Astrocyte (in vitro differentiated cells and primary cell): ENCODE data around the gene HLA-B. TPM values are rescaled to one million over a fixed set of nuclear protein-coding genes. Genes with fewer than 3 reads are reported as not detected.

ENCODE experiments used
- DNase-seq: peaks from one replicate; pipeline ENCODE4 v3.0.0-alpha.2; 2010; ENCODE audit warnings: low read depth
- FAIRE-seq: peaks from 2 replicates; lab custom pipeline; 2011; peaks lifted over from hg19 to GRCh38; lab: Jason Lieb, UNC
- H2AFZ ChIP-seq: 2 replicates; pipeline ENCODE4 v1.6.0; 2012; ENCODE audit warnings: low read depth, low read length, inconsistent platforms
- H3K27ac ChIP-seq: 2 replicates; pipeline ENCODE4 v1.5.1; 2011; ENCODE audit warnings: low read depth, low read length, inconsistent platforms
- H3K27me3 ChIP-seq: 2 replicates; pipeline ENCODE4 v1.6.0; 2011; ENCODE audit warnings: low read length, inconsistent platforms; ENCODE audit not compliant: insufficient read depth
- H3K36me3 ChIP-seq: 2 replicates; pipeline ENCODE4 v1.5.1; 2011; ENCODE audit warnings: low read length, inconsistent platforms; ENCODE audit not compliant: insufficient read depth
- H3K4me1 ChIP-seq: 2 replicates; pipeline ENCODE4 v1.5.1; 2011; ENCODE audit warnings: low read length, inconsistent platforms; ENCODE audit not compliant: insufficient read depth
- H3K4me2 ChIP-seq: 2 replicates; pipeline ENCODE4 v1.6.0; 2012; ENCODE audit warnings: low read length, inconsistent platforms
- H3K4me3 ChIP-seq: 2 replicates; pipeline ENCODE4 v1.5.1; 2011; ENCODE audit warnings: low read depth, mild to moderate bottlenecking, low read length, inconsistent platforms; ENCODE audit not compliant: insufficient read depth
- H3K79me2 ChIP-seq: 2 replicates; pipeline ENCODE4 v1.6.0; 2012; ENCODE audit warnings: mild to moderate bottlenecking, low read length, inconsistent platforms; ENCODE audit not compliant: insufficient read depth
- H3K9ac ChIP-seq: 2 replicates; pipeline ENCODE4 v1.6.0; 2012; ENCODE audit warnings: mild to moderate bottlenecking, low read length, inconsistent platforms
- H3K9me3 ChIP-seq: 2 replicates; pipeline ENCODE4 v1.5.1; 2012; ENCODE audit warnings: low read depth, mild to moderate bottlenecking, low read length, inconsistent platforms; ENCODE audit not compliant: insufficient read depth
- H4K20me1 ChIP-seq: 2 replicates; pipeline ENCODE4 v1.6.0; 2012; ENCODE audit warnings: low read length, inconsistent platforms; ENCODE audit not compliant: insufficient read depth
- H3K27ac Mint-ChIP-seq: one replicate; pipeline ENCODE4 v1.8.0; 2021; ENCODE audit warnings: mild to moderate bottlenecking, mixed read lengths; ENCODE audit not compliant: unreplicated experiment
- H3K27me3 Mint-ChIP-seq: one replicate; pipeline ENCODE4 v1.8.0; 2021; ENCODE audit warnings: low read depth, mixed read lengths; ENCODE audit not compliant: unreplicated experiment
- H3K36me3 Mint-ChIP-seq: one replicate; pipeline ENCODE4 v1.8.0; 2021; ENCODE audit warnings: low read depth, mixed read lengths; ENCODE audit not compliant: unreplicated experiment
- H3K4me1 Mint-ChIP-seq: one replicate; pipeline ENCODE4 v1.8.0; 2021; ENCODE audit warnings: low read depth, mixed read lengths; ENCODE audit not compliant: unreplicated experiment
- H3K4me3 Mint-ChIP-seq: one replicate; pipeline ENCODE4 v1.8.0; 2021; ENCODE audit warnings: mild to moderate bottlenecking, moderate library complexity, mixed read lengths; ENCODE audit not compliant: unreplicated experiment
- H3K9me3 Mint-ChIP-seq: one replicate; pipeline ENCODE4 v1.8.0; 2021; ENCODE audit warnings: mild to moderate bottlenecking, mixed read lengths; ENCODE audit not compliant: unreplicated experiment
- EZH2 ChIP-seq: IDR thresholded peaks from 2 replicates; pipeline ENCODE4 v1.6.1; 2012; ENCODE audit warnings: mild to moderate bottlenecking, low read length, inconsistent platforms; ENCODE audit not compliant: insufficient read depth
- total RNA-seq: library from RNA; stranded (reverse); gene quantifications from 2 replicates; pipeline ENCODE4 v1.2.1, GENCODE V29; 2021
- TF ChIP-seq, protein P1 (sequence below): IDR thresholded peaks from 2 replicates; pipeline ENCODE4 v1.5.1; 2011; ENCODE audit warnings: low read depth, mild to moderate bottlenecking, inconsistent platforms, low read length, moderate library complexity; ENCODE audit not compliant: insufficient read depth

Gene HLA-B
- total RNA-seq, 1 donor from 2014 or later = 1,493 TPM

- H3K9me3 ChIP-seq = no peaks in the 10 kb centered on the region
- no peak overlapping the region for H3K4me3 Mint-ChIP-seq
- FAIRE-seq (no peak), DNase-seq (no peak)
- H3K4me2 ChIP-seq = no peak overlapping the region
- no peaks in the 10 kb centered on the region for H3K36me3 ChIP-seq
- peaks cover 7% of the 10 kb centered on the region for H3K9me3 Mint-ChIP-seq
- no peaks in the 10 kb centered on the region for H3K79me2 ChIP-seq
- H3K9ac ChIP-seq = no peak overlapping the region
- H3K4me1 ChIP-seq = peaks cover 2% of the 10 kb centered on the region
- H3K4me3 ChIP-seq = no peak overlapping the region
- peaks cover 43% of the 10 kb centered on the region for H3K27me3 ChIP-seq
- no peak overlapping the region for H3K27ac Mint-ChIP-seq
- no peaks in the 10 kb centered on the region for H3K36me3 Mint-ChIP-seq
- H3K27ac ChIP-seq = no peak overlapping the region
- H3K27me3 Mint-ChIP-seq = peaks cover 42% of the 10 kb centered on the region
- no peaks in the 10 kb centered on the region for H4K20me1 ChIP-seq
- TF ChIP-seq EZH2 = no peak
- TF ChIP-seq, protein P1, sequence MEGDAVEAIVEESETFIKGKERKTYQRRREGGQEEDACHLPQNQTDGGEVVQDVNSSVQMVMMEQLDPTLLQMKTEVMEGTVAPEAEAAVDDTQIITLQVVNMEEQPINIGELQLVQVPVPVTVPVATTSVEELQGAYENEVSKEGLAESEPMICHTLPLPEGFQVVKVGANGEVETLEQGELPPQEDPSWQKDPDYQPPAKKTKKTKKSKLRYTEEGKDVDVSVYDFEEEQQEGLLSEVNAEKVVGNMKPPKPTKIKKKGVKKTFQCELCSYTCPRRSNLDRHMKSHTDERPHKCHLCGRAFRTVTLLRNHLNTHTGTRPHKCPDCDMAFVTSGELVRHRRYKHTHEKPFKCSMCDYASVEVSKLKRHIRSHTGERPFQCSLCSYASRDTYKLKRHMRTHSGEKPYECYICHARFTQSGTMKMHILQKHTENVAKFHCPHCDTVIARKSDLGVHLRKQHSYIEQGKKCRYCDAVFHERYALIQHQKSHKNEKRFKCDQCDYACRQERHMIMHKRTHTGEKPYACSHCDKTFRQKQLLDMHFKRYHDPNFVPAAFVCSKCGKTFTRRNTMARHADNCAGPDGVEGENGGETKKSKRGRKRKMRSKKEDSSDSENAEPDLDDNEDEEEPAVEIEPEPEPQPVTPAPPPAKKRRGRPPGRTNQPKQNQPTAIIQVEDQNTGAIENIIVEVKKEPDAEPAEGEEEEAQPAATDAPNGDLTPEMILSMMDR = no peak
- H2AFZ ChIP-seq = no peak overlapping the region
- peaks cover 6% of the 10 kb centered on the region for H3K4me1 Mint-ChIP-seq
These were observed 6.8 kb upstream of the HLA-B start for GRCh38 chr6:31363811-31364210.

GRCh38 chr6:31362751-31363150 is 5.8 kb upstream of the HLA-B start:
- H3K9me3 ChIP-seq = no peaks in the 10 kb centered on the region
- H3K27me3 ChIP-seq = peaks cover 44% of the 10 kb centered on the region
- H3K27me3 Mint-ChIP-seq = peaks cover 44% of the 10 kb centered on the region
- H3K36me3 Mint-ChIP-seq = no peaks in the 10 kb centered on the region
- no peaks in the 10 kb centered on the region for H3K36me3 ChIP-seq
- DNase-seq = no peak
- no peak overlapping the region for H3K4me2 ChIP-seq
- no peak overlapping the region for H3K27ac Mint-ChIP-seq
- H3K4me1 ChIP-seq = peaks cover 2% of the 10 kb centered on the region
- H4K20me1 ChIP-seq = no peaks in the 10 kb centered on the region
- H3K27ac ChIP-seq = no peak overlapping the region
- H3K4me3 ChIP-seq = no peak overlapping the region
- no peak overlapping the region for H3K9ac ChIP-seq
- FAIRE-seq = no peak
- TF ChIP-seq, protein P1 = no peak
- no peak for TF ChIP-seq EZH2
- H3K4me3 Mint-ChIP-seq = no peak overlapping the region
- H3K79me2 ChIP-seq = no peaks in the 10 kb centered on the region
- H2AFZ ChIP-seq = peak overlapping the region; percentile 10
- H3K9me3 Mint-ChIP-seq = peaks cover 7% of the 10 kb centered on the region
- H3K4me1 Mint-ChIP-seq = peaks cover 6% of the 10 kb centered on the region

GRCh38 chr6:31359581-31359980 is 2.6 kb upstream of the HLA-B start:
- peaks cover 26% of the 10 kb centered on the region for H3K27me3 Mint-ChIP-seq
- peaks cover 16% of the 10 kb centered on the region for H3K4me1 Mint-ChIP-seq
- no peak overlapping the region for H3K4me2 ChIP-seq

More at GRCh38 chr6:31359581-31359980, 2.6 kb upstream of the HLA-B start:
- Mint-ChIP-seq H3K4me3 (no peak overlapping the region), H3K36me3 (peaks cover 9% of the 10 kb centered on the region), H3K9me3 (peaks cover 7% of the 10 kb centered on the region), H3K27ac (no peak overlapping the region)
- Histone ChIP-seq H3K79me2 (no peaks in the 10 kb centered on the region), H3K27ac (no peak overlapping the region), H4K20me1 (peaks cover 12% of the 10 kb centered on the region), H2AFZ (no peak overlapping the region), H3K27me3 (peaks cover 35% of the 10 kb centered on the region), H3K9me3 (no peaks in the 10 kb centered on the region), H3K4me3 (no peak overlapping the region), H3K4me1 (peaks cover 3% of the 10 kb centered on the region), H3K9ac (no peak overlapping the region), H3K36me3 (no peaks in the 10 kb centered on the region)
- TF ChIP-seq EZH2 = no peak
- no peak for DNase-seq
- peak; percentile 9 for FAIRE-seq
